ENCODE results near the gene ZNF775.

Gene ZNF775

GRCh38 chr7:150339409-150339809 lies 39.7 kb upstream of the ZNF775 start:
- in situ Hi-C loops (cut with MboI; ENCODE audit: low sequenced_read_pairs, unreplicated experiment): no loop called here
- TF ChIP-seq CTCF (IDR thresholded peaks at IDR 0.05; ENCODE audit: borderline replicate concordance, control extremely low read depth, extremely low read depth, insufficient read depth, missing control alignments): no peak

GRCh38 chr7:150340024-150340749 lies 38.9 kb upstream of the ZNF775 start:
- no peak for TF ChIP-seq CTCF (IDR thresholded peaks at IDR 0.05; ENCODE audit: borderline replicate concordance, control extremely low read depth, extremely low read depth, insufficient read depth, missing control alignments)
- in situ Hi-C loops (cut with MboI; ENCODE audit: low sequenced_read_pairs, unreplicated experiment): no loop called here
- peak; percentile 68 for DNase-seq (ENCODE audit: low spot score)

More at GRCh38 chr7:150339409-150339809, 39.7 kb upstream of the ZNF775 start:
- DNase-seq (ENCODE audit: low spot score): no peak

- TF ChIP-seq CTCF (IDR thresholded peaks at IDR 0.05; ENCODE audit: borderline replicate concordance, control extremely low read depth, extremely low read depth, insufficient read depth, missing control alignments): no peak
- no peak for DNase-seq (ENCODE audit: low spot score)
- in situ Hi-C loops (cut with MboI; ENCODE audit: low sequenced_read_pairs, unreplicated experiment): no loop called here
These were observed 38.3 kb upstream of the ZNF775 start for GRCh38 chr7:150340875-150341262.

GRCh38 chr7:150341263-150342120 lies 37.6 kb upstream of the ZNF775 start, which contains the start of gene RARRES2:
Gene RARRES2 (minus strand): TSS chr7:150341629. CDS start chr7:150340609, 1,020 bp downstream.
- in situ Hi-C loops (cut with MboI; ENCODE audit: low sequenced_read_pairs, unreplicated experiment): no loop called here
- no peak for TF ChIP-seq CTCF (IDR thresholded peaks at IDR 0.05; ENCODE audit: borderline replicate concordance, control extremely low read depth, extremely low read depth, insufficient read depth, missing control alignments)
- DNase-seq (ENCODE audit: low spot score): no peak

- in situ Hi-C loops (cut with MboI; ENCODE audit: low sequenced_read_pairs, unreplicated experiment): no loop called here
- TF ChIP-seq CTCF (IDR thresholded peaks at IDR 0.05; ENCODE audit: borderline replicate concordance, control extremely low read depth, extremely low read depth, insufficient read depth, missing control alignments): no peak
These were observed 37.1 kb upstream of the ZNF775 start for GRCh38 chr7:150342121-150342408.

GRCh38 chr7:150343225-150343624 lies 35.9 kb upstream of the ZNF775 start:
- DNase-seq (ENCODE audit: low spot score): no peak
- no peak for TF ChIP-seq CTCF (IDR thresholded peaks at IDR 0.05; ENCODE audit: borderline replicate concordance, control extremely low read depth, extremely low read depth, insufficient read depth, missing control alignments)
- in situ Hi-C loops (cut with MboI; ENCODE audit: low sequenced_read_pairs, unreplicated experiment): no loop called here

More at GRCh38 chr7:150342121-150342408, 37.1 kb upstream of the ZNF775 start:
- DNase-seq (ENCODE audit: low spot score): no peak

Measured in GM13976 (cell line).